IPS-15b (cell line): ENCODE results near the gene AMBRA1.

Experiments used
- H3K27me3 ChIP-seq: one replicate; pipeline ENCODE4 v1.6.1; 2013; ENCODE audit warnings: low read length; ENCODE audit not compliant: control insufficient read depth, insufficient read depth
- H3K36me3 ChIP-seq: one replicate; pipeline ENCODE4 v1.6.1; 2013; ENCODE audit warnings: low read length; ENCODE audit not compliant: control insufficient read depth, insufficient read depth
- H3K4me1 ChIP-seq: one replicate; pipeline ENCODE4 v1.6.1; 2013; ENCODE audit warnings: mild to moderate bottlenecking, low read length; ENCODE audit not compliant: control insufficient read depth, insufficient read depth
- H3K4me3 ChIP-seq: one replicate; pipeline ENCODE4 v1.5.1; 2013; ENCODE audit warnings: low read depth, low read length
- H3K9ac ChIP-seq: one replicate; pipeline ENCODE4 v1.6.1; 2013; ENCODE audit warnings: low read depth, mild to moderate bottlenecking, low read length
- H3K9me3 ChIP-seq: one replicate; pipeline ENCODE4 v1.6.1; 2013; ENCODE audit warnings: mild to moderate bottlenecking, low read length; ENCODE audit not compliant: control insufficient read depth, insufficient read depth

Gene AMBRA1

GRCh38 chr11:46489656-46490560, 103.9 kb downstream of the AMBRA1 start:
- Histone ChIP-seq H3K4me1 (no peaks in the 10 kb centered on the region), H3K9ac (no peak overlapping the region), H3K27me3 (no peaks in the 10 kb centered on the region), H3K36me3 (no peaks in the 10 kb centered on the region), H3K4me3 (no peak overlapping the region), H3K9me3 (no peaks in the 10 kb centered on the region)

- no peaks in the 10 kb centered on the region for H3K27me3 ChIP-seq
- no peaks in the 10 kb centered on the region for H3K4me1 ChIP-seq
- no peaks in the 10 kb centered on the region for H3K36me3 ChIP-seq
- no peak overlapping the region for H3K4me3 ChIP-seq
- H3K9ac ChIP-seq: no peak overlapping the region
- H3K9me3 ChIP-seq: no peaks in the 10 kb centered on the region
Observed at GRCh38 chr11:46485856-46486443, 107.9 kb downstream of the AMBRA1 start.

- H3K4me1 ChIP-seq: no peaks in the 10 kb centered on the region
- no peaks in the 10 kb centered on the region for H3K36me3 ChIP-seq
- no peaks in the 10 kb centered on the region for H3K27me3 ChIP-seq
- no peaks in the 10 kb centered on the region for H3K9me3 ChIP-seq
- H3K4me3 ChIP-seq: no peak overlapping the region
- H3K9ac ChIP-seq: no peak overlapping the region
Observed at GRCh38 chr11:46484101-46484500, 109.7 kb downstream of the AMBRA1 start.

- Histone ChIP-seq H3K9me3 (no peaks in the 10 kb centered on the region), H3K4me1 (no peaks in the 10 kb centered on the region), H3K27me3 (no peaks in the 10 kb centered on the region), H3K4me3 (no peak overlapping the region), H3K9ac (no peak overlapping the region), H3K36me3 (no peaks in the 10 kb centered on the region)
Observed at GRCh38 chr11:46480909-46481308, 112.9 kb downstream of the AMBRA1 start.

- no peaks in the 10 kb centered on the region for H3K4me1 ChIP-seq
- H3K27me3 ChIP-seq: no peaks in the 10 kb centered on the region
- H3K4me3 ChIP-seq: no peak overlapping the region
- H3K9ac ChIP-seq: no peak overlapping the region
- no peaks in the 10 kb centered on the region for H3K9me3 ChIP-seq
- no peaks in the 10 kb centered on the region for H3K36me3 ChIP-seq
Observed at GRCh38 chr11:46480166-46480726, 113.6 kb downstream of the AMBRA1 start.

GRCh38 chr11:46479601-46480000, 114.2 kb downstream of the AMBRA1 start:
- no peaks in the 10 kb centered on the region for H3K4me1 ChIP-seq
- no peaks in the 10 kb centered on the region for H3K36me3 ChIP-seq
- no peaks in the 10 kb centered on the region for H3K9me3 ChIP-seq
- no peak overlapping the region for H3K4me3 ChIP-seq
- no peak overlapping the region for H3K9ac ChIP-seq
- no peaks in the 10 kb centered on the region for H3K27me3 ChIP-seq

GRCh38 chr11:46478196-46478595, 115.6 kb downstream of the AMBRA1 start:
- no peaks in the 10 kb centered on the region for H3K27me3 ChIP-seq
- H3K9me3 ChIP-seq: no peaks in the 10 kb centered on the region
- no peaks in the 10 kb centered on the region for H3K4me1 ChIP-seq
- no peaks in the 10 kb centered on the region for H3K36me3 ChIP-seq
- H3K4me3 ChIP-seq: no peak overlapping the region
- no peak overlapping the region for H3K9ac ChIP-seq

GRCh38 chr11:46477136-46477535, 116.7 kb downstream of the AMBRA1 start:
- H3K36me3 ChIP-seq: no peaks in the 10 kb centered on the region
- no peak overlapping the region for H3K4me3 ChIP-seq
- no peaks in the 10 kb centered on the region for H3K27me3 ChIP-seq
- H3K9me3 ChIP-seq: no peaks in the 10 kb centered on the region
- no peak overlapping the region for H3K9ac ChIP-seq
- no peaks in the 10 kb centered on the region for H3K4me1 ChIP-seq

- no peak overlapping the region for H3K4me3 ChIP-seq
- H3K9ac ChIP-seq: no peak overlapping the region
- H3K9me3 ChIP-seq: no peaks in the 10 kb centered on the region
- no peaks in the 10 kb centered on the region for H3K36me3 ChIP-seq
- no peaks in the 10 kb centered on the region for H3K4me1 ChIP-seq
- no peaks in the 10 kb centered on the region for H3K27me3 ChIP-seq
Observed at GRCh38 chr11:46475926-46476545, 117.8 kb downstream of the AMBRA1 start.

- no peaks in the 10 kb centered on the region for H3K27me3 ChIP-seq
- H3K9ac ChIP-seq: no peak overlapping the region
- H3K4me1 ChIP-seq: no peaks in the 10 kb centered on the region
- H3K9me3 ChIP-seq: no peaks in the 10 kb centered on the region
- no peaks in the 10 kb centered on the region for H3K36me3 ChIP-seq
- H3K4me3 ChIP-seq: no peak overlapping the region
Observed at GRCh38 chr11:46475051-46475925, 118.5 kb downstream of the AMBRA1 start.

GRCh38 chr11:46472662-46472994, 121.2 kb downstream of the AMBRA1 start:
- H3K9me3 ChIP-seq: no peaks in the 10 kb centered on the region
- no peaks in the 10 kb centered on the region for H3K36me3 ChIP-seq
- no peak overlapping the region for H3K9ac ChIP-seq
- H3K27me3 ChIP-seq: no peaks in the 10 kb centered on the region
- no peak overlapping the region for H3K4me3 ChIP-seq
- no peaks in the 10 kb centered on the region for H3K4me1 ChIP-seq
